Brain microvascular endothelial cell (primary cell): ENCODE results near the gene CYFIP2.

Experiments used
- DNase-seq: peaks from one replicate; pipeline ENCODE4 v3.0.0-alpha.2; 2020
- H3K27ac ChIP-seq: fragments of 250-450 bp; sonication (Bioruptor Pico); 2 replicates; pipeline ENCODE4 v1.5.1; 2020; ENCODE audit warnings: mild to moderate bottlenecking, moderate library complexity
- H3K27me3 ChIP-seq: fragments of 250-450 bp; sonication (Bioruptor Pico); replicated peaks from 2 replicates; pipeline ENCODE4 v1.5.1; 2020; ENCODE audit warnings: mild to moderate bottlenecking
- H3K36me3 ChIP-seq: fragments of 250-450 bp; sonication (Bioruptor Pico); replicated peaks from 2 replicates; pipeline ENCODE4 v1.5.1; 2020; ENCODE audit warnings: mild to moderate bottlenecking
- H3K4me3 ChIP-seq: 2 replicates; pipeline ENCODE4 v1.5.1; 2011; ENCODE audit warnings: low read depth, mild to moderate bottlenecking, control low read depth, low read length, moderate library complexity
- in situ Hi-C: cut with HindIII; loops from 2 replicates; pipeline ENCODE4 v1.10.0; 2017; ENCODE audit warnings: low sequenced_read_pairs, low pct_ligation_motif_present
- TF ChIP-seq, protein P1 (sequence below): IDR thresholded peaks from 2 replicates; pipeline ENCODE4 v1.5.1; 2011; ENCODE audit warnings: low read depth, mild to moderate bottlenecking, moderate library complexity, low read length, control low read depth, inconsistent platforms; ENCODE audit errors: missing control alignments

CYFIP2 gene

GRCh38 chr5:157331807-157332206, 65.9 kb downstream of the CYFIP2 start:
- H3K36me3 ChIP-seq = no peaks in the 10 kb centered on the region
- in situ Hi-C loops = no loop called here
- DNase-seq = no peak
- no peak overlapping the region for H3K4me3 ChIP-seq
- no peak overlapping the region for H3K27ac ChIP-seq
- TF ChIP-seq, protein P1, sequence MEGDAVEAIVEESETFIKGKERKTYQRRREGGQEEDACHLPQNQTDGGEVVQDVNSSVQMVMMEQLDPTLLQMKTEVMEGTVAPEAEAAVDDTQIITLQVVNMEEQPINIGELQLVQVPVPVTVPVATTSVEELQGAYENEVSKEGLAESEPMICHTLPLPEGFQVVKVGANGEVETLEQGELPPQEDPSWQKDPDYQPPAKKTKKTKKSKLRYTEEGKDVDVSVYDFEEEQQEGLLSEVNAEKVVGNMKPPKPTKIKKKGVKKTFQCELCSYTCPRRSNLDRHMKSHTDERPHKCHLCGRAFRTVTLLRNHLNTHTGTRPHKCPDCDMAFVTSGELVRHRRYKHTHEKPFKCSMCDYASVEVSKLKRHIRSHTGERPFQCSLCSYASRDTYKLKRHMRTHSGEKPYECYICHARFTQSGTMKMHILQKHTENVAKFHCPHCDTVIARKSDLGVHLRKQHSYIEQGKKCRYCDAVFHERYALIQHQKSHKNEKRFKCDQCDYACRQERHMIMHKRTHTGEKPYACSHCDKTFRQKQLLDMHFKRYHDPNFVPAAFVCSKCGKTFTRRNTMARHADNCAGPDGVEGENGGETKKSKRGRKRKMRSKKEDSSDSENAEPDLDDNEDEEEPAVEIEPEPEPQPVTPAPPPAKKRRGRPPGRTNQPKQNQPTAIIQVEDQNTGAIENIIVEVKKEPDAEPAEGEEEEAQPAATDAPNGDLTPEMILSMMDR = no peak
- no peaks in the 10 kb centered on the region for H3K27me3 ChIP-seq

DNA sequence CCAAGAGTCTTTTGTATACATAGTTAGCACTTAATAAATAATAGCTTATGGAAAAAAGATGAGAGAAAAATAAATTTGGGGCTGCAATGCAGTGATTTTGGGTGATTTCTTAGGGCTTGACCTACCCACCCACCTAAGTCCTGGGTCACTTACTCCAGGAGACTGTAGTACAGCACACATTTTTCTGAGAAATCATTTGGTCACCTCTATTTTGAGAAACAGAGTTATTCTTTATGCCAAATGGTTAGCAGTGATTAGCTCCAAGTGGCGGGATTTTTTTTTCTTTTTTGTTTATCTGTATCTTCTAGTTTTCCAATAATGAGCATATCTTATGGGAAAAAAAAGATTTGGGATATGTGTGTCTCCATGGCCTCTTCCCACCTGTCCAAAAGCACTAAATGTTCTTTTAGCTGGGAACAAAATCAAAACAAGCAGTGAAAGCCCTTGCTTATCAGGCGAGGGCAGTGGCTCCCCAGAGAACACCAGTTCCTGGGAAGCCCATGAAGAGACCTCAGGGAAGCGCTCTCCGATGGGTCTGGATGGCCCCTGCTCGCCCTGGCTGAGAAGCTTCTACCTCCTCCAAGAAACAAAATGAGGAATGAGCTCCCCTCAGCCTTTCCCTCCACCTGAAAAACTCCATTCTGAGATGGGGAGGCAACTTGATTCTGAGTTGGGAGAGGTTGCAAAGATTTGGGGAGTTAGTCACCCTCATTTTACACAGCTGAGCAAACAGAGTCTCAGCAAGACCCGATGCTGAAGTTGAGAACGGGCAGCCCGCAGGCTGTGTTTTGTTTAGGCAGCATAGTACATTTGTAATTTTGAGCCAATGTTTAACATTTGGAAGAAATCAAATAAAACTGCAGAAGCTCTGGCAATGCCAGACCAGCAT, 69.9 kb downstream of the CYFIP2 start:
- H3K36me3 ChIP-seq = no peaks in the 10 kb centered on the region
- in situ Hi-C loops = no loop called here
- TF ChIP-seq, protein P1 = no peak

DNA sequence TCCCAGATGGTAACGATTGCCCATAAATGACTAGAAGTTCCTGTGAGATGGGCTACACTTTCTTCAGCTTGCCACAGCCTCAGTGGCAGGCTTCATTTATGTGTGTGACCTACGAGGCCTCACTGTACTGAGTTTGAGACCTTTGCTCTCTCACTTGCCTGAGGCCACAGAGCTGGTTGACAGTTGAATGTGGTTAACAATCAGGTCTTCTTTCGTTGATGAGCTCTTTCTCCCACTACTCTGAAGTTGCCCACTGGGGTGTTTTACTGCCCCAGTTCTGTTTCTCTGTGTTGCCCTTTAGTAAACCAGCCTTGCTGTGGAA, 70.5 kb downstream of the CYFIP2 start:
- no peaks in the 10 kb centered on the region for H3K36me3 ChIP-seq
- in situ Hi-C loops = no loop called here

More for the DNA sequence above, 69.9 kb downstream of the CYFIP2 start:
- H3K27me3 ChIP-seq = no peaks in the 10 kb centered on the region
- no peak for DNase-seq
- no peak overlapping the region for H3K4me3 ChIP-seq
- no peak overlapping the region for H3K27ac ChIP-seq

GRCh38 chr5:157339409-157339808, 73.5 kb downstream of the CYFIP2 start:
- TF ChIP-seq, protein P1 = no peak
- H3K4me3 ChIP-seq = no peak overlapping the region
- no peak overlapping the region for H3K27ac ChIP-seq
- DNase-seq = no peak
- H3K36me3 ChIP-seq = no peaks in the 10 kb centered on the region
- in situ Hi-C loops = no loop called here
- H3K27me3 ChIP-seq = no peaks in the 10 kb centered on the region

More for the DNA sequence above, 70.5 kb downstream of the CYFIP2 start:
- Histone ChIP-seq H3K27me3 (no peaks in the 10 kb centered on the region), H3K4me3 (no peak overlapping the region), H3K27ac (no peak overlapping the region)
- TF ChIP-seq, protein P1 = no peak
- DNase-seq = no peak

GRCh38 chr5:157342822-157343402, 77.0 kb downstream of the CYFIP2 start:
- Histone ChIP-seq H3K4me3 (no peak overlapping the region), H3K27ac (no peak overlapping the region), H3K27me3 (no peaks in the 10 kb centered on the region), H3K36me3 (no peaks in the 10 kb centered on the region)
- TF ChIP-seq, protein P1 = peak; percentile 76
- peak; percentile 26 for DNase-seq
- in situ Hi-C loops = no loop called here
